ENCODE data around the gene FBXW11. TPM values are rescaled to one million over a fixed set of nuclear protein-coding genes. Genes with fewer than 3 reads are reported as not detected.

The FBXW11 gene
- total and polyA plus RNA-seq, 2 donors (not counting 1 experiment from before 2014, with no cell fraction given): 19.7 to 62.4 TPM

GRCh38 chr5:171830686-171831085, 175.8 kb downstream of the FBXW11 start:
- intact Hi-C loops (cut with micrococcal nuclease): no loop called here
- Histone ChIP-seq H3K4me1 (ENCODE audit: control insufficient read depth in 2 of 2, insufficient read depth in 2 of 2, low read length in 2 of 2) (no peaks in the 10 kb centered on the region), H3K4me3 (ENCODE audit: control extremely low read depth in 1 of 5, extremely low read depth in 1 of 5, insufficient read depth in 1 of 5, low read depth in 2 of 5, low read length in 4 of 5) (no peak overlapping the region), H3K36me3 (replicated peaks in 1 of 2; ENCODE audit: control extremely low read depth in 1 of 2, control insufficient read depth in 1 of 2, extremely low read depth in 1 of 2, insufficient read depth in 2 of 2, low read length in 1 of 2) (no peaks in the 10 kb centered on the region), H3K4me2 (replicated peaks; ENCODE audit: low read depth, low read length, poor library complexity, severe bottlenecking) (no peak overlapping the region), H4K20me1 (ENCODE audit: control insufficient read depth, insufficient read depth, low read length, poor library complexity, severe bottlenecking) (no peaks in the 10 kb centered on the region), H3K9me3 (ENCODE audit: control extremely low read depth in 1 of 3, control insufficient read depth in 2 of 3, insufficient read depth in 1 of 3, low read length in 2 of 3) (peaks cover 0 to 7% (median 6%) of the 10 kb centered on the region in 3 donors), H3K9ac (ENCODE audit: low read length) (no peak overlapping the region), H3K79me2 (ENCODE audit: control insufficient read depth, insufficient read depth, low read length) (no peaks in the 10 kb centered on the region), H3K27ac (ENCODE audit: low read length in 2 of 2) (no peak overlapping the region), H3K27me3 (replicated peaks in 1 of 4; ENCODE audit: control extremely low read depth in 1 of 4, control insufficient read depth in 3 of 4, insufficient read depth in 4 of 4, low read length in 3 of 4) (no peaks in the 10 kb centered on the region), H2AFZ (ENCODE audit: insufficient read depth, low read depth, low read length, poor library complexity, severe bottlenecking) (no peak overlapping the region)
- Mint-ChIP-seq H3K4me1 (no peaks in the 10 kb centered on the region), H3K4me3 (no peak overlapping the region), H3K27me3 (peaks cover 5% of the 10 kb centered on the region), H3K27ac (no peak overlapping the region), H3K9me3 (ENCODE audit: insufficient read depth) (peaks cover 13% of the 10 kb centered on the region)
- POLR2A ChIA-PET: no interaction called here
- CTCF ChIA-PET: no interaction called here
- ATAC-seq (ENCODE audit: low read depth): no peak
- WGBS (ENCODE audit: insufficient coverage): no CpG with 5 or more reads among the region's 1 CpG
- DNase-seq: no peak
- TF ChIP-seq EZH2 (IDR thresholded peaks at IDR 0.05; ENCODE audit: borderline replicate concordance, insufficient read depth, low read depth, low read length, poor library complexity, severe bottlenecking) (no peak), CTCF (IDR thresholded peaks at IDR 0.05) (no peak)

- Histone ChIP-seq H3K79me2 (ENCODE audit: control insufficient read depth, insufficient read depth, low read length) (no peaks in the 10 kb centered on the region), H3K27ac (ENCODE audit: low read length in 2 of 2) (no peak overlapping the region), H3K9ac (ENCODE audit: low read length) (no peak overlapping the region), H3K4me3 (ENCODE audit: control extremely low read depth in 1 of 5, extremely low read depth in 1 of 5, insufficient read depth in 1 of 5, low read depth in 2 of 5, low read length in 4 of 5) (no peak overlapping the region), H3K27me3 (replicated peaks in 1 of 4; ENCODE audit: control extremely low read depth in 1 of 4, control insufficient read depth in 3 of 4, insufficient read depth in 4 of 4, low read length in 3 of 4) (no peaks in the 10 kb centered on the region), H2AFZ (ENCODE audit: insufficient read depth, low read depth, low read length, poor library complexity, severe bottlenecking) (no peak overlapping the region), H3K4me2 (replicated peaks; ENCODE audit: low read depth, low read length, poor library complexity, severe bottlenecking) (no peak overlapping the region), H3K4me1 (ENCODE audit: control insufficient read depth in 2 of 2, insufficient read depth in 2 of 2, low read length in 2 of 2) (no peaks in the 10 kb centered on the region), H4K20me1 (ENCODE audit: control insufficient read depth, insufficient read depth, low read length, poor library complexity, severe bottlenecking) (no peaks in the 10 kb centered on the region), H3K36me3 (replicated peaks in 1 of 2; ENCODE audit: control extremely low read depth in 1 of 2, control insufficient read depth in 1 of 2, extremely low read depth in 1 of 2, insufficient read depth in 2 of 2, low read length in 1 of 2) (no peaks in the 10 kb centered on the region), H3K9me3 (ENCODE audit: control extremely low read depth in 1 of 3, control insufficient read depth in 2 of 3, insufficient read depth in 1 of 3, low read length in 2 of 3) (no peaks in the 10 kb centered on the region)
- CTCF ChIA-PET: no interaction called here
- Mint-ChIP-seq H3K4me3 (no peak overlapping the region), H3K27me3 (peaks cover 6% of the 10 kb centered on the region), H3K27ac (no peak overlapping the region), H3K4me1 (no peaks in the 10 kb centered on the region), H3K9me3 (ENCODE audit: insufficient read depth) (peaks cover 3% of the 10 kb centered on the region)
- ATAC-seq (ENCODE audit: low read depth) (no peak), DNase-seq (no peak)
- intact Hi-C loops (cut with micrococcal nuclease): no loop called here
- POLR2A ChIA-PET: no interaction called here
- TF ChIP-seq EZH2 (IDR thresholded peaks at IDR 0.05; ENCODE audit: borderline replicate concordance, insufficient read depth, low read depth, low read length, poor library complexity, severe bottlenecking): no peak
- no peak for TF ChIP-seq CTCF (IDR thresholded peaks at IDR 0.05)
- 89% methylated on average over 1 of the region's 9 CpGs for WGBS (ENCODE audit: insufficient coverage)
Measured at GRCh38 chr5:171827162-171827561, 179.3 kb downstream of the FBXW11 start.
